ENCODE results near the gene GDI1. TPM values are rescaled to one million over a fixed set of nuclear protein-coding genes. Genes with fewer than 3 reads are reported as not detected.

The GDI1 gene
- polyA plus RNA-seq, 2 donors = 46.4 to 63.5 TPM

DNA sequence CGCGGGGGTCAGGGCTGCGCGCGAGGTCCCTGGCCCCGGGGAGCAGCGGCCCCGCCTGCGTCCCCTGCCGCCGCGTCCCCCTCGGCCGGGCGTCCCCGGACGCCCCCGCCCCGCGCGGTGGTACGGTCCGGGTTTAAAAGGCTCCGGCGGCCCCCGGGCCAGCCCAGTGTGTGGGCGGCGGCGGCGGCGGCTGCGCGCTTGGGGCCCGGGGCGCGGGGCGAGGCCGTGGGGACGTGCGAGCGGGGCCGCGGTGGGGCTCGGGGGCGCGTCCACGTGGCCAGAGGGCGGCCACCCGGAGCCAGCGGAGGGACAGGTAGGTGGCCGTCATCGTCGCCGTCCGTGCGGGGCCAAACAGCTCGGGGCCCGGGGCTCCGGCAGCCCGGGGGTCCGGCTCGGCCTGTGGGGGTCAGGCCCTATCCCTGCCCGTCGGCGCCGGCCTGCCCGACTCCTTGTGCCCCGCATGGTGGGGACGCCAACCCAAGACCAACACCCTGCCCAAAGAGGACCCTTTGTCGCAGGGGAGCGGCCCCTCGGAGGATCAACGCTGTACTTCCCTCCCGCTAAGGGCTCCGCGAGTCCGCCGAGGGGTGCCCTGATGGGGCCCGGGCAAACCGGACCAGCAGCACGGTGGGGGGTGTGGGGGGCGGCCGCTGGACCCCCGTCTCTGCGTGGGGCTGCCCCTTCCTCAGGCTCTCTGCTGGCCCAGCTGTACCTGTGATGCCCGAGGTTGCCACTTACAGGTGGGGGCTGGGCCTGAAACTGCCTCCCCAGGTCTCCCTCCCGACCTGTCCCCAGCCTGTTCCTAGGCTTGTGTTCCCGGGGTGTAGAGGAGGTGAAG, 21.4 kb downstream of the GDI1 start, which contains the start of gene PLXNA3:
PLXNA3 (plus strand) TSS at position 166 of the 838 bp plus-strand sequence. CDS start 1,903 bp downstream, outside the sequence.
- Histone ChIP-seq H3K36me3 (ENCODE audit: control insufficient read depth in 2 of 2, insufficient read depth in 2 of 2, low read length in 1 of 2) (peaks cover 0 to 18% of the 10 kb centered on the region in 2 donors), H3K27ac (ENCODE audit: low read depth in 2 of 2, low read length in 1 of 2) (peak within 1 kb of the TSS; percentile 72 to 73), H3K9me3 (ENCODE audit: control insufficient read depth in 2 of 2, insufficient read depth in 1 of 2, low read depth in 1 of 2, low read length in 1 of 2) (peaks cover 0 to 4% of the 10 kb centered on the region in 2 donors), H3K27me3 (ENCODE audit: control insufficient read depth in 1 of 2, insufficient read depth in 2 of 2, low read length in 2 of 2) (no peaks in the 10 kb centered on the region), H3K4me3 (ENCODE audit: low read depth in 1 of 2, low read length in 2 of 2) (peak within 1 kb of the TSS; percentile 49 to 67), H3K4me1 (ENCODE audit: control insufficient read depth in 2 of 2, insufficient read depth in 2 of 2, low read length in 1 of 2) (peaks cover 0 to 11% of the 10 kb centered on the region in 2 donors)
- 1 to 37% methylated on average over 61 to 88 of the region's 88 CpGs for WGBS, 2 donors

DNA sequence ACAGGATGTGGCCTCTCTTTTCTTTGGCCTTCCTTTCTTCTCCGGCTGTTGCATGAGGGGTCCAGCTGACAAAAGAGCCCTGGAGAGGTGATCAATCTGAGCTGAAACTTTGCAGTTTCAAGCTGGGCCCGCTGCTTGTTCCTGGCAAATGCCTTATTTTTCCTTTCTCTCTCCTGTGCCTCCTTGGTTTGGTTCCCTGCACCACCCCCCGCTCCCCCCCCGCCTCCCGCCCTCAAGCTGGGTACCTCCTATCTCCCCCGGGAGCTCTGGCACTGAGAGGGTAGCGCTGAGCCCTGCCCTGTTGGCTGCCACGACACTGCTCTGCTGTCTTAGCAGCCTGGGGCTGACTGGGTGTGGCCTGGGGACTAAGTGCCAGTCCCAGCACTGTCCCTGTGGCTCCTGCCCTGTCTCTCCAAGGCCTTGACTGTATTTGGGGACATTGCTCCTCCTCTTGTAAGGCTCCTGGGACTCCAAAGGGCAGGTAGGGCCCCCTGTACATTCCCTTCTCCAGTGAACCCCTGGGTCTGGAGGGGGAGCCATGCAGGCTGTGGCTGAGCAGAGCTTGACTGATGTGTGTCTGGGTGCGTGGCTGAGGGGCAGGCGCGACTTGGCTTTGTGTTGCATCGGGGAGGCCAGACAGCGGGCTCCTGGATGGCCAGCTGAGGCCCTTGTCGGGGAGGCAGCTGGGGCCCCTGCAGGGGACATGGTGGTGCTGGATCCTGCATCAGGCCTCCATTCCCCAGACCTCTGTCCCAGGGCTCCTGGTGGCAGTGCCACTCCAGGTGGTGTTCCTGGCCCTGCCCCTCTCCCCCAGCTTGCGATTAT, 22.2 kb downstream of the GDI1 start:
- Histone ChIP-seq H3K4me3 (ENCODE audit: low read depth in 1 of 2, low read length in 2 of 2) (peak overlapping the region; percentile 49 to 67), H3K36me3 (ENCODE audit: control insufficient read depth in 2 of 2, insufficient read depth in 2 of 2, low read length in 1 of 2) (peaks cover 0 to 22% of the 10 kb centered on the region in 2 donors), H3K9me3 (ENCODE audit: control insufficient read depth in 2 of 2, insufficient read depth in 1 of 2, low read depth in 1 of 2, low read length in 1 of 2) (peaks cover 0 to 6% of the 10 kb centered on the region in 2 donors), H3K27me3 (ENCODE audit: control insufficient read depth in 1 of 2, insufficient read depth in 2 of 2, low read length in 2 of 2) (no peaks in the 10 kb centered on the region), H3K27ac (ENCODE audit: low read depth in 2 of 2, low read length in 1 of 2) (peak overlapping the region in 1 of 2 donors; percentile 6), H3K4me1 (ENCODE audit: control insufficient read depth in 2 of 2, insufficient read depth in 2 of 2, low read length in 1 of 2) (peaks cover 0 to 11% of the 10 kb centered on the region in 2 donors)
- WGBS, 2 donors = 22 to 44% methylated on average over 14 to 15 of the region's 15 CpGs

DNA sequence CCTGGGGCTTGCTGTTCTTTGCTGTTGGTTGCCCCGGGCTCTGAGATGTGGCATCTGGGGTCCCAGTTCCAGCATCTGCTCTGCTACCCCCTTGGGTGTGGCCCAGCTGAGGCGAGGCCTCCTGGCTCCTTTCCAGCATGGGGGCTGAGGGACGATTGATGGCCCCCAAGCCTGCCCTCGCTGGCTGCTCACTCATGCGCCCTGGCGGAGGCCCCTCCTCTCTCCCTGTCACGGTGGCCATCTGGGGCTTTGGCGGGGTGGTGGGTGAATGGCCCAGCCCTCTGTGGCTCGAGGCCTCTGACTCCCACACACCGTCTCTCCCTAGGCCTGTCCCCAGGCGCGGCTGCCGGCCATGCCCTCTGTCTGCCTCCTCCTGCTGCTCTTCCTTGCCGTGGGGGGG, 22.9 kb downstream of the GDI1 start:
- Histone ChIP-seq H3K9me3 (ENCODE audit: control insufficient read depth in 2 of 2, insufficient read depth in 1 of 2, low read depth in 1 of 2, low read length in 1 of 2) (peaks cover 0 to 6% of the 10 kb centered on the region in 2 donors), H3K27me3 (ENCODE audit: control insufficient read depth in 1 of 2, insufficient read depth in 2 of 2, low read length in 2 of 2) (no peaks in the 10 kb centered on the region), H3K36me3 (ENCODE audit: control insufficient read depth in 2 of 2, insufficient read depth in 2 of 2, low read length in 1 of 2) (peaks cover 0 to 26% of the 10 kb centered on the region in 2 donors), H3K4me3 (ENCODE audit: low read depth in 1 of 2, low read length in 2 of 2) (no peak overlapping the region), H3K27ac (ENCODE audit: low read depth in 2 of 2, low read length in 1 of 2) (no peak overlapping the region), H3K4me1 (ENCODE audit: control insufficient read depth in 2 of 2, insufficient read depth in 2 of 2, low read length in 1 of 2) (peaks cover 0 to 11% of the 10 kb centered on the region in 2 donors)
- 45 to 58% methylated on average over 13 to 14 of the region's 14 CpGs for WGBS, 2 donors

DNA sequence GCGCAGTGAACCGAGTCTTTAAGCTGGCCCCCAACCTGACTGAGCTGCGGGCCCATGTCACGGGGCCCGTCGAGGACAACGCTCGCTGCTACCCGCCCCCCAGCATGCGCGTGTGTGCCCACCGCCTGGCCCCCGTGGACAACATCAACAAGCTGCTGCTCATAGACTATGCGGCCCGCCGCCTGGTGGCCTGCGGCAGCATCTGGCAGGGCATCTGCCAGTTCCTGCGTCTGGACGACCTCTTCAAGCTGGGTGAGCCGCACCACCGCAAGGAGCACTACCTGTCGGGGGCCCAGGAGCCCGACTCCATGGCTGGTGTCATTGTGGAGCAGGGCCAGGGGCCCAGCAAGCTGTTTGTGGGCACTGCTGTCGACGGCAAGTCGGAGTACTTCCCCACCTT, 23.4 kb downstream of the GDI1 start:
- no peak overlapping the region for H3K4me3 ChIP-seq (ENCODE audit: low read depth in 1 of 2, low read length in 2 of 2)

DNA sequence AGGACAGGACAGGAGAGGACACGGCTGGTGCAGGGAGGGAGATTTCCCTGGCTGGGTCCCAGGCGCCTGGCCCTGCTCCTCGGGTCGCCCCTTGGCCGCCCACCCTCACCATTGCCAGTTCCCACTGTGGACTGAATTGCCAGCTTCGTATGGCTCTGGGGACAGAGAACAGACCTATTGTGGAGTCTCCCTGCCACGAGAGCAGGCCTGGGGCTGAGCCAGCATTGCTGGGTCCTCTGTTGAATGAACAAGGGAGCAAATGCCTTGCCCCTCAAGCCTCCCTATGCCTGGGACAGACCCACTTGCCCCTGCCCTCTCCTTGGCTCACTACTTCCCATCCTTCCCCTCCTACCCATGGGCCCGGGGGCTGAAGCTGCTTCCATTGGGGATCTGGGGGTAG, 25.4 kb downstream of the GDI1 start:
- Histone ChIP-seq H3K9me3 (ENCODE audit: control insufficient read depth in 2 of 2, insufficient read depth in 1 of 2, low read depth in 1 of 2, low read length in 1 of 2) (peaks cover 0 to 6% of the 10 kb centered on the region in 2 donors), H3K36me3 (ENCODE audit: control insufficient read depth in 2 of 2, insufficient read depth in 2 of 2, low read length in 1 of 2) (peaks cover 0 to 41% of the 10 kb centered on the region in 2 donors), H3K27me3 (ENCODE audit: control insufficient read depth in 1 of 2, insufficient read depth in 2 of 2, low read length in 2 of 2) (no peaks in the 10 kb centered on the region), H3K4me1 (ENCODE audit: control insufficient read depth in 2 of 2, insufficient read depth in 2 of 2, low read length in 1 of 2) (peaks cover 0 to 11% of the 10 kb centered on the region in 2 donors), H3K4me3 (ENCODE audit: low read depth in 1 of 2, low read length in 2 of 2) (no peak overlapping the region), H3K27ac (ENCODE audit: low read depth in 2 of 2, low read length in 1 of 2) (no peak overlapping the region)
- WGBS, 2 donors = 73 to 76% methylated on average over 8 of the region's 8 CpGs

More for the DNA sequence above, 23.4 kb downstream of the GDI1 start:
- no peaks in the 10 kb centered on the region for H3K27me3 ChIP-seq (ENCODE audit: control insufficient read depth in 1 of 2, insufficient read depth in 2 of 2, low read length in 2 of 2)
- H3K27ac ChIP-seq (ENCODE audit: low read depth in 2 of 2, low read length in 1 of 2) = no peak overlapping the region
- WGBS, 2 donors = 70 to 83% methylated on average over 26 of the region's 26 CpGs
- peaks cover 0 to 11% of the 10 kb centered on the region in 2 donors for H3K4me1 ChIP-seq (ENCODE audit: control insufficient read depth in 2 of 2, insufficient read depth in 2 of 2, low read length in 1 of 2)
- peaks cover 0 to 29% of the 10 kb centered on the region in 2 donors for H3K36me3 ChIP-seq (ENCODE audit: control insufficient read depth in 2 of 2, insufficient read depth in 2 of 2, low read length in 1 of 2)
- H3K9me3 ChIP-seq (ENCODE audit: control insufficient read depth in 2 of 2, insufficient read depth in 1 of 2, low read depth in 1 of 2, low read length in 1 of 2) = peaks cover 0 to 6% of the 10 kb centered on the region in 2 donors

DNA sequence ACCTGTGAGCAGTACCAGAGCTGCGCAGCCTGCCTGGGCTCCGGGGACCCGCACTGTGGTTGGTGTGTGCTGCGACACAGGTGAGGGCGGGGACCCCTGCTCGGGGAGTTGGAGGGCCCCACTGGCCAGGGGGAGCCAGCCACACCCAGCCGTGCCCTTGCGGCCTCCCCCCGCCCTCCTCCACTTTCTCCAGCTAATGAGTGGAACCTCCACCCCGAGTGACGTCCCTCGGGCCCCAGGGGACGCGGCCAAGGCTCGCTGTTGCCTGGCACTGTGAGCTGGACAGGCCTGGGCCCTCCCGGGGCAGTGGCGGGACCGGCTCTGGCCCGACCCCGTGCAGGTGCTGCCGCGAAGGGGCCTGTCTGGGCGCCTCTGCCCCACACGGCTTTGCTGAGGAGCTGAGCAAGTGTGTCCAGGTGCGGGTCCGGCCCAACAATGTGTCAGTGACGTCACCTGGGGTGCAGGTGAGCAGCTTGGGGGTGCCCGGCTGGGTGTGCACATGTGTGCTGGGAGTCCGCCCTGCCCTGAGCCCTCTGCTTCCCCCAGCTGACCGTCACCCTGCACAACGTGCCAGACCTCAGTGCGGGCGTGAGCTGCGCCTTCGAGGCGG, 26.8 kb downstream of the GDI1 start:
- Histone ChIP-seq H3K27me3 (ENCODE audit: control insufficient read depth in 1 of 2, insufficient read depth in 2 of 2, low read length in 2 of 2) (no peaks in the 10 kb centered on the region), H3K9me3 (ENCODE audit: control insufficient read depth in 2 of 2, insufficient read depth in 1 of 2, low read depth in 1 of 2, low read length in 1 of 2) (peaks cover 0 to 6% of the 10 kb centered on the region in 2 donors), H3K36me3 (ENCODE audit: control insufficient read depth in 2 of 2, insufficient read depth in 2 of 2, low read length in 1 of 2) (peaks cover 0 to 51% of the 10 kb centered on the region in 2 donors), H3K4me1 (ENCODE audit: control insufficient read depth in 2 of 2, insufficient read depth in 2 of 2, low read length in 1 of 2) (peaks cover 0 to 11% of the 10 kb centered on the region in 2 donors), H3K4me3 (ENCODE audit: low read depth in 1 of 2, low read length in 2 of 2) (no peak overlapping the region), H3K27ac (ENCODE audit: low read depth in 2 of 2, low read length in 1 of 2) (no peak overlapping the region)
- WGBS, 2 donors = 88 to 90% methylated on average over 30 to 36 of the region's 36 CpGs

DNA sequence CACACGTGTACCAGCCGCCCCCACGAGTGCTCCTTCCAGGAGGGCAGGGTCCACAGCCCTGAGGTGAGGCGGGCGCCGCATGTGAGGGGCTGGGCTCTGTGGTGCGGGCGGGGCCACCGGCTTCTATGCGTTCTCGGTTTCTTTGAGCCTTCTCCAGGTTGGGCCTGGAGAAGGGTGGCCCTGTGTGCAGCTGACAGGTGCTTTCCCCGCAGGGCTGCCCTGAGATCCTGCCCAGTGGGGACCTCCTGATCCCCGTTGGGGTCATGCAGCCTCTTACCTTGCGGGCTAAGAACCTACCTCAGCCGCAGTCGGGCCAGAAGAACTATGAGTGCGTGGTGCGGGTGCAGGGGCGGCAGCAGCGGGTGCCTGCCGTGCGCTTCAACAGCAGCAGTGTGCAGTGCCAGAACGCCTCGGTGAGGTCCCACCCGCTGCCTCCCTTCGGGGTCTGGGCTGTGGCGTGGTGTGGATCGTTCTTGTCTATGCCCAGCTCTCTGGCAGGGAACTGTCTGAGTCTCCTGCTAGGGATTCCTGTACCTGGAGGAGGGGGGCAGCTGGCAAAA, 27.9 kb downstream of the GDI1 start:
- 90 to 93% methylated on average over 28 of the region's 28 CpGs for WGBS, 2 donors
- H3K27me3 ChIP-seq (ENCODE audit: control insufficient read depth in 1 of 2, insufficient read depth in 2 of 2, low read length in 2 of 2) = no peaks in the 10 kb centered on the region
- no peak overlapping the region for H3K27ac ChIP-seq (ENCODE audit: low read depth in 2 of 2, low read length in 1 of 2)
- H3K4me1 ChIP-seq (ENCODE audit: control insufficient read depth in 2 of 2, insufficient read depth in 2 of 2, low read length in 1 of 2) = peaks cover 0 to 4% of the 10 kb centered on the region in 2 donors
- H3K36me3 ChIP-seq (ENCODE audit: control insufficient read depth in 2 of 2, insufficient read depth in 2 of 2, low read length in 1 of 2) = peaks cover 0 to 59% of the 10 kb centered on the region in 2 donors
- H3K4me3 ChIP-seq (ENCODE audit: low read depth in 1 of 2, low read length in 2 of 2) = no peak overlapping the region
- H3K9me3 ChIP-seq (ENCODE audit: control insufficient read depth in 2 of 2, insufficient read depth in 1 of 2, low read depth in 1 of 2, low read length in 1 of 2) = peaks cover 0 to 6% of the 10 kb centered on the region in 2 donors

DNA sequence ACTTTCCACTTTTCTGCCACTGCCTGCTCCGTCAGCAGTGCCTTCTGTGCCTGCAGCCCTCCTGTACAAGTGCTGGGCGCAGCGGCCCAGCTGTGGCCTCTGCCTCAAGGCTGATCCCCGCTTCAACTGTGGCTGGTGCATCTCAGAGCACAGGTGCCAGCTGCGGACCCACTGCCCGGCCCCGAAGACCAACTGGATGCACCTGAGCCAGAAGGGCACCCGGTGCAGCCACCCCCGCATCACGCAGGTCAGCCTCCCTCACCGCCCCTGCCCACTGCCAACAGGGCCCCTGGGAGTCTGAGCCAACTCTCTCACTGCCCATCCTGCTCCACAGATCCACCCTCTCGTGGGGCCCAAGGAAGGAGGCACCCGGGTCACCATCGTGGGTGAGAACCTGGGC, 28.6 kb downstream of the GDI1 start:
- 91 to 92% methylated on average over 11 to 14 of the region's 14 CpGs for WGBS, 2 donors
- no peak overlapping the region for H3K4me3 ChIP-seq (ENCODE audit: low read depth in 1 of 2, low read length in 2 of 2)
- peaks cover 0 to 6% of the 10 kb centered on the region in 2 donors for H3K9me3 ChIP-seq (ENCODE audit: control insufficient read depth in 2 of 2, insufficient read depth in 1 of 2, low read depth in 1 of 2, low read length in 1 of 2)
- no peaks in the 10 kb centered on the region for H3K4me1 ChIP-seq (ENCODE audit: control insufficient read depth in 2 of 2, insufficient read depth in 2 of 2, low read length in 1 of 2)
- no peaks in the 10 kb centered on the region for H3K27me3 ChIP-seq (ENCODE audit: control insufficient read depth in 1 of 2, insufficient read depth in 2 of 2, low read length in 2 of 2)
- peaks cover 0 to 66% of the 10 kb centered on the region in 2 donors for H3K36me3 ChIP-seq (ENCODE audit: control insufficient read depth in 2 of 2, insufficient read depth in 2 of 2, low read length in 1 of 2)
- no peak overlapping the region for H3K27ac ChIP-seq (ENCODE audit: low read depth in 2 of 2, low read length in 1 of 2)

DNA sequence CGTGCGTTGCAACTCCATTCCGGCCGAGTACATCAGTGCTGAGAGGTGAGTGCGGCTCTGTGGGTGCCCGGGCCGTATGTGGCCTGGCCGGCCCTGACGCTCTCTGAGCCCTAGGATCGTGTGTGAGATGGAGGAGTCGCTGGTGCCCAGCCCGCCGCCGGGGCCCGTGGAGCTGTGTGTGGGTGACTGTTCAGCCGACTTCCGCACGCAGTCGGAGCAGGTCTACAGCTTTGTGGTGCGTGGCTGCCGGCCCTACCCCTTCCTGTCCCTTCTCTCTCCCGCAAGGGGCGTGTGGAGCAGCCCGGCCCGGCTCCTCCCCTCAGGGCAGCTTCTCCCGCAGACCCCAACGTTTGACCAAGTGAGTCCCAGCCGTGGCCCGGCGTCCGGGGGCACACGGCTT, 29.1 kb downstream of the GDI1 start:
- Histone ChIP-seq H3K4me1 (ENCODE audit: control insufficient read depth in 2 of 2, insufficient read depth in 2 of 2, low read length in 1 of 2) (no peaks in the 10 kb centered on the region), H3K27me3 (ENCODE audit: control insufficient read depth in 1 of 2, insufficient read depth in 2 of 2, low read length in 2 of 2) (no peaks in the 10 kb centered on the region), H3K27ac (ENCODE audit: low read depth in 2 of 2, low read length in 1 of 2) (no peak overlapping the region), H3K4me3 (ENCODE audit: low read depth in 1 of 2, low read length in 2 of 2) (no peak overlapping the region), H3K36me3 (ENCODE audit: control insufficient read depth in 2 of 2, insufficient read depth in 2 of 2, low read length in 1 of 2) (peaks cover 0 to 65% of the 10 kb centered on the region in 2 donors), H3K9me3 (ENCODE audit: control insufficient read depth in 2 of 2, insufficient read depth in 1 of 2, low read depth in 1 of 2, low read length in 1 of 2) (peaks cover 0 to 6% of the 10 kb centered on the region in 2 donors)
- WGBS, 2 donors = 92 to 93% methylated on average over 27 to 32 of the region's 32 CpGs

Data from esophagus (tissue), 2 donors.